SK-N-SH (cell line): ENCODE results near the gene DSCAM. TPM values are rescaled to one million over a fixed set of nuclear protein-coding genes. Genes with fewer than 3 reads are reported as not detected.

Experiments used
- CTCF ChIA-PET: fragments of 300-600, 350-600 bp; formaldehyde crosslinking; extraction: SDS; loops from one replicate; lab custom pipeline; 2021; lab: Yijun Ruan, JAX
- POLR2A ChIA-PET: fragments of 350-600 bp; sonication (Branson Sonifier 250); formaldehyde crosslinking; extraction: SDS; loops from one replicate; lab custom pipeline; 2020; ENCODE audit warnings: antibody characterized with exemption, inconsistent platforms; lab: Yijun Ruan, JAX
- DNase-seq: peaks from one replicate; pipeline ENCODE4 v3.0.0; 2012
- H2AFZ ChIP-seq: fragments of 200-600 bp; sonication (generic); 2 replicates; pipeline ENCODE4 v1.8.1; 2016; ENCODE audit warnings: antibody characterized with exemption, mild to moderate bottlenecking, low read depth
- H3F3A ChIP-seq: fragments of 200-600 bp; sonication (generic); replicated peaks from 2 replicates; pipeline ENCODE3; 2016; ENCODE audit warnings: antibody characterized with exemption, mild to moderate bottlenecking; ENCODE audit not compliant: insufficient read depth
- H3K27ac ChIP-seq, 2 experiments: fragments of 200-500 bp in 1 of 2; fragments of 200-600 bp in 1 of 2; sonication (Bioruptor generic) in 1 of 2; sonication (generic), shearing (Covaris generic) in 1 of 2; 2 replicates each; pipeline versions ENCODE4 v1.5.1 to v1.6.1; 2014 to 2016; ENCODE audit warnings: low read depth in 2 of 2, inconsistent platforms in 1 of 2, low read length in 1 of 2, mild to moderate bottlenecking in 1 of 2, mixed read lengths in 1 of 2
- H3K27me3 ChIP-seq: fragments of 200-600 bp; sonication (generic), shearing (Covaris generic); 2 replicates; pipeline ENCODE4 v1.6.1; 2016; ENCODE audit warnings: mixed run types; ENCODE audit not compliant: insufficient read depth
- H3K36me3 ChIP-seq, 2 experiments: fragments of 200-500 bp in 1 of 2; fragments of 200-600 bp in 1 of 2; sonication (Bioruptor generic) in 1 of 2; sonication (generic) in 1 of 2; replicated peaks in 1 of 2; 2 replicates each; pipeline versions ENCODE3 to v1.5.1; 2014 to 2016; ENCODE audit warnings: low read length in 1 of 2, mild to moderate bottlenecking in 1 of 2; ENCODE audit not compliant: insufficient read depth in 2 of 2, control insufficient read depth in 1 of 2
- H3K4me1 ChIP-seq, 2 experiments: fragments of 200-500 bp in 1 of 2; fragments of 200-600 bp in 1 of 2; sonication (Bioruptor generic) in 1 of 2; sonication (generic), shearing (Covaris generic) in 1 of 2; 2 replicates each; pipeline versions ENCODE4 v1.5.1 to v1.6.1; 2014 to 2016; ENCODE audit warnings: low read depth in 1 of 2, low read length in 1 of 2, mixed run types in 1 of 2; ENCODE audit not compliant: insufficient read depth in 2 of 2, control insufficient read depth in 1 of 2
- H3K4me2 ChIP-seq: fragments of 200-600 bp; sonication (generic), shearing (Covaris generic); 2 replicates; pipeline ENCODE4 v1.6.1; 2017; ENCODE audit warnings: mixed run types
- H3K4me3 ChIP-seq, 2 experiments: fragments of 200-500 bp in 1 of 2; fragments of 200-600 bp in 1 of 2; sonication (Bioruptor generic) in 1 of 2; sonication (generic), shearing (Covaris generic) in 1 of 2; 2 replicates each; pipeline versions ENCODE4 v1.5.1 to v1.8.1; 2014 to 2016; ENCODE audit warnings: low read depth in 2 of 2, inconsistent platforms in 1 of 2, low read length in 1 of 2, mild to moderate bottlenecking in 1 of 2, mixed read lengths in 1 of 2, moderate library complexity in 1 of 2
- H3K79me2 ChIP-seq: fragments of 200-600 bp; sonication (generic); 2 replicates; pipeline ENCODE4 v1.8.1; 2017; ENCODE audit warnings: mild to moderate bottlenecking; ENCODE audit not compliant: insufficient read depth
- H3K9ac ChIP-seq: fragments of 200-600 bp; sonication (generic); 2 replicates; pipeline ENCODE4 v1.6.1; 2017; ENCODE audit warnings: mixed run types
- H3K9me2 ChIP-seq: fragments of 200-600 bp; sonication (generic); 2 replicates; pipeline ENCODE4 v1.6.1; 2017; ENCODE audit warnings: mixed run types
- H3K9me3 ChIP-seq: fragments of 200-600 bp; sonication (generic); 2 replicates; pipeline ENCODE4 v1.6.1; 2017; ENCODE audit warnings: mixed run types, mild to moderate bottlenecking, moderate library complexity
- H4K20me1 ChIP-seq: fragments of 200-600 bp; sonication (generic); 2 replicates; pipeline ENCODE4 v1.6.1; 2017; ENCODE audit warnings: mild to moderate bottlenecking, mixed run types; ENCODE audit not compliant: insufficient read depth
- EP300 ChIP-seq, 2 experiments: IDR thresholded peaks; 2 replicates each; pipeline versions ENCODE4 v1.4.0 to v1.6.1; 2012; ENCODE audit warnings: borderline replicate concordance in 1 of 2, low read depth in 1 of 2, low read length in 1 of 2
- EZH2phosphoT487 ChIP-seq: fragments of 200-600 bp; sonication (generic); IDR thresholded peaks from 2 replicates; pipeline ENCODE4 v1.6.1; 2017; ENCODE audit warnings: low read depth, mixed run types, mild to moderate bottlenecking, antibody characterized with exemption, moderate library complexity, borderline replicate concordance
- FOSL2 ChIP-seq: IDR thresholded peaks from 2 replicates; pipeline ENCODE4 v1.4.0; 2012; ENCODE audit warnings: low read depth, mild to moderate bottlenecking, moderate library complexity, borderline replicate concordance
- FOXM1 ChIP-seq: IDR thresholded peaks from 2 replicates; pipeline ENCODE4 v1.4.0; 2012; ENCODE audit warnings: low read depth, mild to moderate bottlenecking
- MXI1 ChIP-seq: IDR thresholded peaks from 2 replicates; pipeline ENCODE4 v1.6.1; 2012; ENCODE audit warnings: mild to moderate bottlenecking, low read depth, low read length, improper control_type of control experiment
- POLR2AphosphoS5 ChIP-seq: IDR thresholded peaks from 2 replicates; pipeline ENCODE4 v1.6.1; 2012; ENCODE audit warnings: low read depth, low read length
- RAD21 ChIP-seq: IDR thresholded peaks from 2 replicates; pipeline ENCODE4 v1.6.1; 2012; ENCODE audit warnings: mild to moderate bottlenecking, low read length
- RXRA ChIP-seq: IDR thresholded peaks from 2 replicates; pipeline ENCODE4 v1.4.0; 2012; ENCODE audit warnings: low read depth, mild to moderate bottlenecking, borderline replicate concordance
- WGBS: methylation state at CpG from one replicate; pipeline ENCODE4 v1.1.6; 2017; ENCODE audit warnings: low lambda C conversion rate; 5-methylcytosine and 5-hydroxymethylcytosine counted together
- polyA plus RNA-seq, 3 experiments: library from polyadenylated mRNA; depleted of rRNA; stranded (reverse); fragments of >200 nt; gene quantifications; 2 replicates each; pipeline ENCODE4 v1.2.3, GENCODE V29; 2012
- TF ChIP-seq, protein P1 (sequence below): fragments of 200-600 bp; sonication (generic); IDR thresholded peaks from 2 replicates; pipeline ENCODE4 v1.6.1; 2017; ENCODE audit warnings: antibody characterized with exemption, mild to moderate bottlenecking, moderate library complexity
- TF ChIP-seq, protein P2 (sequence below): IDR thresholded peaks from 2 replicates; pipeline ENCODE4; 2012
- TF ChIP-seq, protein P3 (sequence below): fragments of 150-350 bp; IDR thresholded peaks from 2 replicates; pipeline ENCODE4 v1.6.1; 2017; ENCODE audit warnings: antibody characterized with exemption, low read length, low read depth, borderline replicate concordance
- TF ChIP-seq, protein P4 (sequence below): IDR thresholded peaks from 2 replicates; pipeline ENCODE4 v1.6.1; 2012; ENCODE audit warnings: mild to moderate bottlenecking, low read depth, low read length, moderate library complexity

The DSCAM gene
- polyA plus RNA-seq, 1 of the 3 experiments (the other 2 are of a cell fraction) = not detected

DNA sequence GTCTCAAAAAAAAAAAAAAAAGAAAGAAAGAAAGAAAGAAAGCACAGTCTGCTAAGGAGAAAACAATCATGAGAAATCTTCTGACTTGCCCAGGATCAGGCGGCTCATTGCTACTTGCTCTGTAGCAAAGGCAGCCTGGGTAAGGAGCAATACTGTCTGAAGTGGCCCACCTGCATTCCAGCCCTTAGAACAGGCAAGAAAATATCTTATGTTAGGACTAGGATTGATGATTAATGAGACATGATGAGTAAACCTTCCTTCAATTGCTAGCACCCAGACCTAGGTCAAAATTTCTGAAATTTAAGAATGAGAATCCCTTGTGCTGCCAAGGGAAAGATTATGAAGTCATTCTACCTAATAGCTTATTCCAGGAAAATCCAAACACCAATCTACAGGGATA lies 140.8 kb downstream of the DSCAM start (continued):
- TF ChIP-seq, protein P1, sequence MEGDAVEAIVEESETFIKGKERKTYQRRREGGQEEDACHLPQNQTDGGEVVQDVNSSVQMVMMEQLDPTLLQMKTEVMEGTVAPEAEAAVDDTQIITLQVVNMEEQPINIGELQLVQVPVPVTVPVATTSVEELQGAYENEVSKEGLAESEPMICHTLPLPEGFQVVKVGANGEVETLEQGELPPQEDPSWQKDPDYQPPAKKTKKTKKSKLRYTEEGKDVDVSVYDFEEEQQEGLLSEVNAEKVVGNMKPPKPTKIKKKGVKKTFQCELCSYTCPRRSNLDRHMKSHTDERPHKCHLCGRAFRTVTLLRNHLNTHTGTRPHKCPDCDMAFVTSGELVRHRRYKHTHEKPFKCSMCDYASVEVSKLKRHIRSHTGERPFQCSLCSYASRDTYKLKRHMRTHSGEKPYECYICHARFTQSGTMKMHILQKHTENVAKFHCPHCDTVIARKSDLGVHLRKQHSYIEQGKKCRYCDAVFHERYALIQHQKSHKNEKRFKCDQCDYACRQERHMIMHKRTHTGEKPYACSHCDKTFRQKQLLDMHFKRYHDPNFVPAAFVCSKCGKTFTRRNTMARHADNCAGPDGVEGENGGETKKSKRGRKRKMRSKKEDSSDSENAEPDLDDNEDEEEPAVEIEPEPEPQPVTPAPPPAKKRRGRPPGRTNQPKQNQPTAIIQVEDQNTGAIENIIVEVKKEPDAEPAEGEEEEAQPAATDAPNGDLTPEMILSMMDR = no peak
- TF ChIP-seq RAD21 (no peak), RXRA (no peak), FOXM1 (no peak), EP300 (IDR thresholded peaks at IDR 0.05; ENCODE audit: borderline replicate concordance in 1 of 2, low read depth in 1 of 2, low read length in 1 of 2) (no peak), EZH2phosphoT487 (no peak), FOSL2 (no peak), POLR2AphosphoS5 (no peak)
- TF ChIP-seq, protein P2, sequence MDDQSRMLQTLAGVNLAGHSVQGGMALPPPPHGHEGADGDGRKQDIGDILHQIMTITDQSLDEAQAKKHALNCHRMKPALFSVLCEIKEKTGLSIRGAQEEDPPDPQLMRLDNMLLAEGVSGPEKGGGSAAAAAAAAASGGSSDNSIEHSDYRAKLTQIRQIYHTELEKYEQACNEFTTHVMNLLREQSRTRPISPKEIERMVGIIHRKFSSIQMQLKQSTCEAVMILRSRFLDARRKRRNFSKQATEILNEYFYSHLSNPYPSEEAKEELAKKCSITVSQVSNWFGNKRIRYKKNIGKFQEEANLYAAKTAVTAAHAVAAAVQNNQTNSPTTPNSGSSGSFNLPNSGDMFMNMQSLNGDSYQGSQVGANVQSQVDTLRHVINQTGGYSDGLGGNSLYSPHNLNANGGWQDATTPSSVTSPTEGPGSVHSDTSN = no peak
- TF ChIP-seq, protein P3, sequence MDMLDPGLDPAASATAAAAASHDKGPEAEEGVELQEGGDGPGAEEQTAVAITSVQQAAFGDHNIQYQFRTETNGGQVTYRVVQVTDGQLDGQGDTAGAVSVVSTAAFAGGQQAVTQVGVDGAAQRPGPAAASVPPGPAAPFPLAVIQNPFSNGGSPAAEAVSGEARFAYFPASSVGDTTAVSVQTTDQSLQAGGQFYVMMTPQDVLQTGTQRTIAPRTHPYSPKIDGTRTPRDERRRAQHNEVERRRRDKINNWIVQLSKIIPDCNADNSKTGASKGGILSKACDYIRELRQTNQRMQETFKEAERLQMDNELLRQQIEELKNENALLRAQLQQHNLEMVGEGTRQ = no peak

DNA sequence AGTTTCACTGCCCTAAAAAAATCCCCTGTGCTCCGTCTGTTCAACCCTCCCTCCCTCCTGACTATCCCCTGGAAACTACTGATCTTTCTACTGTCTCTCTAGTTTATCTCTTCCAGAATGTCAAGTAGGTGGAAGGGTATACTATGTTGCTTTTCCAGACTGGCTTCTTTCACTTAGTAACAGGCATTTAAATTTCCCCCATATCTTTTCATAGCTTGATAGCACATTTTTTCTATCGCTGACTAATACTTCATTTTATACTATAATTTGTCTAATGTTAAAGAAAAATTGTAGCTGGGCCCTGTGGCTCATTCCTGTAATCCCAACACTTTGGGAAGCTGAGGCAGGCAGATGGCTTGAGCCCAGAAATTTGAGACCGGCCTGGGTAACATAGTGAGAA lies 142.8 kb downstream of the DSCAM start:
- H2AFZ ChIP-seq = no peak overlapping the region
- TF ChIP-seq, protein P4, sequence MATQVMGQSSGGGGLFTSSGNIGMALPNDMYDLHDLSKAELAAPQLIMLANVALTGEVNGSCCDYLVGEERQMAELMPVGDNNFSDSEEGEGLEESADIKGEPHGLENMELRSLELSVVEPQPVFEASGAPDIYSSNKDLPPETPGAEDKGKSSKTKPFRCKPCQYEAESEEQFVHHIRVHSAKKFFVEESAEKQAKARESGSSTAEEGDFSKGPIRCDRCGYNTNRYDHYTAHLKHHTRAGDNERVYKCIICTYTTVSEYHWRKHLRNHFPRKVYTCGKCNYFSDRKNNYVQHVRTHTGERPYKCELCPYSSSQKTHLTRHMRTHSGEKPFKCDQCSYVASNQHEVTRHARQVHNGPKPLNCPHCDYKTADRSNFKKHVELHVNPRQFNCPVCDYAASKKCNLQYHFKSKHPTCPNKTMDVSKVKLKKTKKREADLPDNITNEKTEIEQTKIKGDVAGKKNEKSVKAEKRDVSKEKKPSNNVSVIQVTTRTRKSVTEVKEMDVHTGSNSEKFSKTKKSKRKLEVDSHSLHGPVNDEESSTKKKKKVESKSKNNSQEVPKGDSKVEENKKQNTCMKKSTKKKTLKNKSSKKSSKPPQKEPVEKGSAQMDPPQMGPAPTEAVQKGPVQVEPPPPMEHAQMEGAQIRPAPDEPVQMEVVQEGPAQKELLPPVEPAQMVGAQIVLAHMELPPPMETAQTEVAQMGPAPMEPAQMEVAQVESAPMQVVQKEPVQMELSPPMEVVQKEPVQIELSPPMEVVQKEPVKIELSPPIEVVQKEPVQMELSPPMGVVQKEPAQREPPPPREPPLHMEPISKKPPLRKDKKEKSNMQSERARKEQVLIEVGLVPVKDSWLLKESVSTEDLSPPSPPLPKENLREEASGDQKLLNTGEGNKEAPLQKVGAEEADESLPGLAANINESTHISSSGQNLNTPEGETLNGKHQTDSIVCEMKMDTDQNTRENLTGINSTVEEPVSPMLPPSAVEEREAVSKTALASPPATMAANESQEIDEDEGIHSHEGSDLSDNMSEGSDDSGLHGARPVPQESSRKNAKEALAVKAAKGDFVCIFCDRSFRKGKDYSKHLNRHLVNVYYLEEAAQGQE = no peak
- no peak for TF ChIP-seq MXI1
- TF ChIP-seq, all 33 proteins: peak for 0
- 31% methylated on average over 3 of the region's 3 CpGs for WGBS
- H3K79me2 ChIP-seq = no peaks in the 10 kb centered on the region
- no peaks in the 10 kb centered on the region for H3K27me3 ChIP-seq
- ChIA-PET CTCF (interaction anchor here (1.2 to 1.5 kb wide), 2 partner anchors 12 to 47 kb away, joined by 3 to 5 read pairs; no protein-coding TSS in a partner anchor), POLR2A (no interaction called here)
- no peaks in the 10 kb centered on the region for H3F3A ChIP-seq
- no peaks in the 10 kb centered on the region; the same call in 1 of the 2 replicates for H3K9me3 ChIP-seq
- no peak overlapping the region for H3K4me2 ChIP-seq
- DNase-seq = no peak
- no peak overlapping the region for H3K27ac ChIP-seq
- no peak overlapping the region for H3K4me3 ChIP-seq
- H3K9ac ChIP-seq = no peak overlapping the region
- no peaks in the 10 kb centered on the region for H3K9me2 ChIP-seq
- no peaks in the 10 kb centered on the region for H4K20me1 ChIP-seq
- no peaks in the 10 kb centered on the region for H3K36me3 ChIP-seq
- H3K4me1 ChIP-seq = no peaks in the 10 kb centered on the region
